Transverse colon (tissue), 4 donors: ENCODE data around the gene INTS3. TPM values are rescaled to one million over a fixed set of nuclear protein-coding genes. Genes with fewer than 3 reads are reported as not detected.

Experiments used
- DNase-seq: peaks from one replicate; pipeline ENCODE4 v3.0.0-alpha.2; 2019
- H3K27ac ChIP-seq, 4 donors: fragments of 200-600 bp; sonication (generic); 2 replicates each; pipeline ENCODE4 v1.5.1; 2016 to 2018; ENCODE audit warnings: inconsistent platforms in 4 of 4
- H3K27me3 ChIP-seq: fragments of 200-600 bp; sonication (generic); 2 replicates; pipeline ENCODE4 v1.5.1; 2017; ENCODE audit warnings: inconsistent platforms
- H3K36me3 ChIP-seq, 4 donors: fragments of 200-600 bp; sonication (generic); 2 replicates each; pipeline ENCODE4 v1.5.1; 2017 to 2019; ENCODE audit warnings: inconsistent platforms in 4 of 4
- H3K4me1 ChIP-seq, 4 donors: fragments of 200-600 bp; sonication (generic); 2 replicates each; pipeline ENCODE4 v1.5.1; 2017 to 2020; ENCODE audit warnings: inconsistent platforms in 4 of 4
- H3K4me3 ChIP-seq, 4 donors: fragments of 200-600 bp; sonication (generic); 1 replicate in 1 of 4; 2 replicates in 3 of 4; pipeline versions ENCODE4 v1.5.1 to v1.6.1; 2017 to 2019; ENCODE audit warnings: inconsistent platforms in 4 of 4
- H3K9me3 ChIP-seq, 2 donors: fragments of 200-600 bp; sonication (generic); 2 replicates each; pipeline ENCODE4 v1.5.1; 2017 to 2019; ENCODE audit warnings: inconsistent platforms in 2 of 2
- CTCF ChIP-seq, 5 experiments: fragments of 200-600 bp in 3 of 5; fragments of 450-650 bp in 2 of 5; sonication (generic) in 3 of 5; IDR thresholded peaks; 1 replicate in 2 of 5; 2 replicates in 3 of 5; pipeline ENCODE4 v1.5.1; 2016 to 2017; ENCODE audit warnings: antibody characterized with exemption in 5 of 5, inconsistent platforms in 3 of 5, mild to moderate bottlenecking in 2 of 5, moderate library complexity in 1 of 5
- EP300 ChIP-seq: sonication (generic); formaldehyde crosslinking; IDR thresholded peaks from one replicate; pipeline ENCODE4 v1.6.1; 2017; ENCODE audit warnings: antibody characterized with exemption, low read depth
- POLR2A ChIP-seq: fragments of 450-650 bp; IDR thresholded peaks from one replicate; pipeline ENCODE4 v1.6.1; 2016; ENCODE audit warnings: antibody characterized with exemption, mild to moderate bottlenecking, moderate library complexity
- POLR2AphosphoS5 ChIP-seq, 3 donors: sonication (generic); formaldehyde crosslinking; IDR thresholded peaks; one replicate each; pipeline ENCODE4 v1.6.1; 2016; ENCODE audit warnings: antibody characterized with exemption in 3 of 3
- WGBS, 2 donors: methylation state at CpG; one replicate each; pipeline ENCODE4 v1.1.5; 2018; ENCODE audit warnings: low coverage in 1 of 2; 5-methylcytosine and 5-hydroxymethylcytosine counted together
- in situ Hi-C, 4 donors: fragments of 200-750 bp; cut with MboI; loops; one replicate each; pipeline versions ENCODE4 v1.15.0 to v1.15.1; 2017; ENCODE audit warnings: low sequenced_read_pairs in 3 of 4, low pct_ligation_motif_present in 1 of 4, low pct_unique_long_range_greater_than_20kb in 1 of 4
- intact Hi-C: fragments of 100-400 bp; cut with DNase I; formaldehyde crosslinking; loops from one replicate; pipeline ENCODE4 v1.15.1; 2023; ENCODE audit warnings: low total_unique reads
- total RNA-seq, 4 donors: library from RNA; depleted of rRNA; stranded (reverse); fragments of >200 nt; gene quantifications; one replicate each; pipeline ENCODE4 v1.1.0, GENCODE V29; 2016

Gene INTS3
- total RNA-seq, 4 donors from 2014 or later, result 26.1 to 35.6 (median 28.0) TPM

DNA sequence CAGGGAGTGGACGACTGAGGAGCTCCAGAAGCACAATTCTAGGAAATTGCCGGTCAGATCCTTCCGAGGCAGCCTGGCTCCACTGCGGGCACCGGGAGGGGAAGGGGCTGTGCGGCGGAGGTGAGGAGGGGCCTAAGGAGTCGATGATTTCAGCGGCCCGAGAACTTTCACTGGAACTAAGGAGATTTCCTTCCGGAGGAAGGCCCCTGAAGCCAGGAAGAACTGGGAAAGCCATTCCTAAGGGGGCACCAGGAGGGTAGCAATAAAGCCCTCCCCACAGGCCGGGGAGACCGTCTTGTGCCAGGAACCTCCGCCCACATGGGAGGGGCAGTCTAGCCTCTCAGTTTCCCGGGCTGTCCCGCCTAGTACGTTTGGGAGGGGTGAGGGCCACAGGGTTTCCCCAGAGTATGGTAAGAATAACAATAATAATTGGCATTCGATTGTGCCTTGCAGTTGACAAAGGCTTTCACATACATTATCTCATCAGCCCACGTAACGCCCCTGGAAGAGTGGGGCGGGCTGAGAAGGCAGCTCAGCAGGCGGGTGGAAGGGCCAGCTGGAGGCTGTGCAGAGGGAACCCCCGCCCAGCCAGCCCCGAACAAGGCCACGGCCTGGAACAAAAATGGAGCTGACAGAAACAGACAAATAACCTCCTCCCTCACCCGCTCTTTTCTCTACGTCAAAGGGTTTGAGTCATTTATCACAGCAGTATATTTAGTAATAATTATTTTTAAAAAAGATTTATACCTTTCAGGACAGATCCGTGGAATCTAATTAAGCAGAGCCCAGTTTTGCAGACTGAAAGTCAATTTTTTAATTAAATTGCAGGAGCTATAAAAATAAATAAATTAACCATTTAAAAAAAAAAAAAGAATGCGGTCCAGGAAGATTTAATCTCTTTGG lies 29.6 kb upstream of the INTS3 start:
- WGBS, 2 donors, result 53 to 54% methylated on average over 11 to 29 of the region's 29 CpGs
- no peak for DNase-seq
- no peaks in the 10 kb centered on the region for H3K27me3 ChIP-seq
- peak overlapping the region; percentile 51 to 76 (median 69) for H3K27ac ChIP-seq
- no peaks in the 10 kb centered on the region for H3K36me3 ChIP-seq
- peak overlapping the region in 1 of 4 donors; percentile 11 for H3K4me3 ChIP-seq
- no peaks in the 10 kb centered on the region for H3K9me3 ChIP-seq
- TF ChIP-seq CTCF (IDR thresholded peaks at IDR 0.05) (no peak), POLR2A (no peak), POLR2AphosphoS5 (IDR thresholded peaks at IDR 0.05) (no peak)
- in situ Hi-C loops, result loop anchor here in 1 of 4 donors (25.0 kb wide), 1 partner anchor 289 kb away; the partner anchor contains the start of genes JTB, RAB13 and RPS27
- H3K4me1 ChIP-seq, result peaks cover 0 to 3% (median 0%) of the 10 kb centered on the region in 4 donors
- intact Hi-C loops, result no loop called here

DNA sequence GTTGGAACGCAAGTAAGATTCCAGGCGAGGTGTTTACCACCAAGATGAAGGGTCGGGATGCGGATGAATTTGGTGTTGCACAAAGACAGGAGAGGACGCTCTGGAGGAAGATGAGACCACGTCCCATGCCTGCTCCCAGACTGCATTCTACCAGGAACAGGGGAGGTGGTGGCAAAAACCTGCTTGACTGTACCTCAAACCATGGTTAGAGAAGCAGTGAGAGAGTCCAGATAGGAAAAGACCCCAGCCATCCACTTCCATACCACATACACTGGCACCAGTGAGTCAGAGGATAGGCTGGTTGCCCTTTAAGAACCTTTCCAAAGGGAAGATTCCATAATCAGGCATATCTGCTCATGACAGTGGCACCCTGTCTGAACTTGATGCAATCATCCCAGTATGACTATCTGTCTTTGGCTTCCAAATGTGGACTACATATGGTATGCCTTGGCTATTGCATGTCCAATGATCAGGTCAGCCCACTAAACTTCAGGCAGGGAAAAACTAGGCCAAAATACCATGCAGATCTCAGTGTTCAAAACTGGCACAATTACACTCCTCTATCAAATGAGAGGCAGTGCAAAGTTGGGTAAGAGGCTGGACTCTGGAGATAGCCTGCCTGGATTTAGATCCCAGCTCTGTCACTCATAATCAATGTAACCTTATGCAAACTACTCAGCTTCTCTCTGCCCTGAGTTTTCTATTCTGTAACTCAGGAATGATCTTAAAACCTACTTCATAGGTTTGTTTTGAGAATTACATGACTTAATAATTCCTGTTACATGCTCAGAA lies 28.7 kb upstream of the INTS3 start:
- in situ Hi-C loops, result loop anchor here in 1 of 4 donors (25.0 kb wide), 1 partner anchor 288 kb away; the partner anchor contains the start of genes JTB, RAB13 and RPS27

GRCh38 chr1:153699768-153700167 lies 28.1 kb upstream of the INTS3 start:
- H3K36me3 ChIP-seq, result no peaks in the 10 kb centered on the region
- no peak overlapping the region for H3K4me3 ChIP-seq
- WGBS, 2 donors, result 78 to 88% methylated on average over 1 to 6 of the region's 6 CpGs
- H3K27me3 ChIP-seq, result no peaks in the 10 kb centered on the region
- no peaks in the 10 kb centered on the region for H3K9me3 ChIP-seq
- intact Hi-C loops, result no loop called here
- H3K4me1 ChIP-seq, result peaks cover 0 to 3% (median 0%) of the 10 kb centered on the region in 4 donors
- no peak overlapping the region for H3K27ac ChIP-seq
- TF ChIP-seq CTCF (IDR thresholded peaks at IDR 0.05), result no peak
- no peak for TF ChIP-seq POLR2AphosphoS5 (IDR thresholded peaks at IDR 0.05)
- TF ChIP-seq EP300, result no peak
- TF ChIP-seq POLR2A, result no peak
- in situ Hi-C loops, result loop anchor here in 1 of 4 donors (25.0 kb wide), 1 partner anchor 288 kb away; the partner anchor contains the start of genes JTB, RAB13 and RPS27
- DNase-seq, result no peak

More for the DNA sequence above, 28.7 kb upstream of the INTS3 start:
- no peaks in the 10 kb centered on the region for H3K36me3 ChIP-seq
- H3K4me1 ChIP-seq, result peaks cover 0 to 3% (median 0%) of the 10 kb centered on the region in 4 donors
- no peak overlapping the region for H3K4me3 ChIP-seq
- WGBS, 2 donors, result 94 to 98% methylated on average over 6 of the region's 6 CpGs
- no peak for TF ChIP-seq POLR2A
- no peak for TF ChIP-seq POLR2AphosphoS5 (IDR thresholded peaks at IDR 0.05)
- no peak for TF ChIP-seq EP300
- no peak for TF ChIP-seq CTCF (IDR thresholded peaks at IDR 0.05)
- intact Hi-C loops, result no loop called here
- no peaks in the 10 kb centered on the region for H3K9me3 ChIP-seq
- H3K27ac ChIP-seq, result peak overlapping the region in 3 of 4 donors; percentile 50 to 76 (median 71)
- no peaks in the 10 kb centered on the region for H3K27me3 ChIP-seq
- no peak for DNase-seq

- WGBS, 2 donors, result 87 to 91% methylated on average over 9 of the region's 9 CpGs
- Histone ChIP-seq H3K27me3 (no peaks in the 10 kb centered on the region), H3K36me3 (no peaks in the 10 kb centered on the region), H3K4me1 (no peaks in the 10 kb centered on the region), H3K4me3 (no peak overlapping the region), H3K9me3 (no peaks in the 10 kb centered on the region), H3K27ac (no peak overlapping the region)
- TF ChIP-seq POLR2A, result no peak
- no peak for TF ChIP-seq POLR2AphosphoS5 (IDR thresholded peaks at IDR 0.05)
- intact Hi-C loops (no loop called here), in situ Hi-C loops (no loop called here)
- no peak for DNase-seq
Measured at GRCh38 chr1:153705484-153705883, 22.4 kb upstream of the INTS3 start.
